ENCODE measurements around the gene PELI2.

DNA sequence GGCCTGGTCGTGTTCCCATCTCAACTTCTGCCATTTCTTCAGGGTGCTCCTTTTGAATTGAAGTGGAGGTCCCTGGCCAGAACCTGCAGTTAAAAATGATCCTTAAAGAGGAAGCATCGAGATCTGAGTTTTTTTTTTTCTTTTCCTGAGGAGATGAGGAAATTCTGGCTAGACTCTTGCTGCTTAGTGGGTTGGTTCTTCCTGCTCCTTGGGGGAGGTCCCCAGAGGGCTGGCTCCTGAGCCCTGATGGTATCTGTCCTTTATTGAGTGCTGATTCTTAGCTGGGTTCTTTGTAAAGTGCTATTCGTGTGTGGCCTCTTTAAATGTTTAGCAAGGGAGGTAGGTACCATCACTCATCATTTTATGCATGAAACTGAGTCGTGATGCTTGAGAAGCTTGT, 11.7 kb downstream of the PELI2 start:
- TF ChIP-seq, protein P1, sequence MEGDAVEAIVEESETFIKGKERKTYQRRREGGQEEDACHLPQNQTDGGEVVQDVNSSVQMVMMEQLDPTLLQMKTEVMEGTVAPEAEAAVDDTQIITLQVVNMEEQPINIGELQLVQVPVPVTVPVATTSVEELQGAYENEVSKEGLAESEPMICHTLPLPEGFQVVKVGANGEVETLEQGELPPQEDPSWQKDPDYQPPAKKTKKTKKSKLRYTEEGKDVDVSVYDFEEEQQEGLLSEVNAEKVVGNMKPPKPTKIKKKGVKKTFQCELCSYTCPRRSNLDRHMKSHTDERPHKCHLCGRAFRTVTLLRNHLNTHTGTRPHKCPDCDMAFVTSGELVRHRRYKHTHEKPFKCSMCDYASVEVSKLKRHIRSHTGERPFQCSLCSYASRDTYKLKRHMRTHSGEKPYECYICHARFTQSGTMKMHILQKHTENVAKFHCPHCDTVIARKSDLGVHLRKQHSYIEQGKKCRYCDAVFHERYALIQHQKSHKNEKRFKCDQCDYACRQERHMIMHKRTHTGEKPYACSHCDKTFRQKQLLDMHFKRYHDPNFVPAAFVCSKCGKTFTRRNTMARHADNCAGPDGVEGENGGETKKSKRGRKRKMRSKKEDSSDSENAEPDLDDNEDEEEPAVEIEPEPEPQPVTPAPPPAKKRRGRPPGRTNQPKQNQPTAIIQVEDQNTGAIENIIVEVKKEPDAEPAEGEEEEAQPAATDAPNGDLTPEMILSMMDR (IDR thresholded peaks at IDR 0.05): no peak
- TF ChIP-seq POLR2A (IDR thresholded peaks at IDR 0.05): no peak
